Measurements from ENCODE around the gene SLC10A7.

GRCh38 chr4:146257511-146257910 is 264.2 kb downstream of the SLC10A7 start:
- no peak for TF ChIP-seq YY1 (IDR thresholded peaks at IDR 0.05; ENCODE audit: insufficient read depth, insufficient read length)
- TF ChIP-seq ZNF274 (IDR thresholded peaks at IDR 0.05; ENCODE audit: low read depth, low read length): no peak
